HepG2 (cell line): ENCODE data around the gene MYOF. TPM values are rescaled to one million over a fixed set of nuclear protein-coding genes. Genes with fewer than 3 reads are reported as not detected.

ENCODE experiments used
- CBFB ChIP-seq: sonication (generic); formaldehyde crosslinking; IDR thresholded peaks from 2 replicates; pipeline ENCODE4 v1.4.0; 2020; ENCODE audit warnings: missing genetic modification reagents
- DNMT3B ChIP-seq: conservative IDR thresholded peaks from 2 replicates; pipeline ENCODE4 v1.6.1; 2016; ENCODE audit warnings: missing biosample characterization, control low read depth
- FOXK1 ChIP-seq: sonication (generic); formaldehyde crosslinking; IDR thresholded peaks from 2 replicates; pipeline ENCODE4 v1.4.0; 2020; ENCODE audit warnings: low read depth, missing genetic modification reagents, borderline replicate concordance
- HOXA7 ChIP-seq: sonication (generic); formaldehyde crosslinking; IDR thresholded peaks from 2 replicates; pipeline ENCODE4 v1.8.1; 2022; ENCODE audit warnings: mild to moderate bottlenecking, missing genetic modification reagents, moderate library complexity
- YEATS2 ChIP-seq: sonication (generic); formaldehyde crosslinking; IDR thresholded peaks from 2 replicates; pipeline ENCODE4 v1.4.0; 2020; ENCODE audit warnings: missing genetic modification reagents, borderline replicate concordance
- ZFX ChIP-seq: sonication (generic); formaldehyde crosslinking; IDR thresholded peaks from 2 replicates; pipeline ENCODE4 v1.4.0; 2020; ENCODE audit warnings: mild to moderate bottlenecking, low read depth, missing genetic modification reagents, moderate library complexity
- ZNF550 ChIP-seq: sonication (generic); formaldehyde crosslinking; IDR thresholded peaks from 2 replicates; pipeline ENCODE4 v1.4.0; 2020; ENCODE audit warnings: mild to moderate bottlenecking, missing genetic modification reagents, borderline replicate concordance
- ZNF562 ChIP-seq: sonication (generic); formaldehyde crosslinking; IDR thresholded peaks from 2 replicates; pipeline ENCODE4 v1.8.0; 2022; ENCODE audit warnings: missing genetic modification reagents, borderline replicate concordance
- ZNF616 ChIP-seq: sonication (generic); formaldehyde crosslinking; IDR thresholded peaks from 2 replicates; pipeline ENCODE4 v1.5.0; 2020; ENCODE audit warnings: low read depth, mild to moderate bottlenecking, missing genetic modification reagents
- polyA plus RNA-seq, 8 experiments: library from polyadenylated mRNA; depleted of rRNA in 3 of 8; stranded (reverse) in 7 of 8; unstranded in 1 of 8; fragments of >200 nt; fragmentation: Illumina TruSeq in 4 of 8; extraction: Trizol in 4 of 8; gene quantifications; 2 replicates each; pipeline versions ENCODE4 v1.2.1 to v1.2.3, GENCODE V29; 2011 to 2016; ENCODE audit warnings: low read depth in 4 of 8, missing spikeins in 1 of 8, mixed read lengths in 1 of 8; ENCODE audit not compliant: insufficient read depth in 1 of 8
- total RNA-seq, 5 experiments: library from RNA; depleted of rRNA; stranded (reverse); fragments of >200 nt; fragmentation: Illumina TruSeq; extraction: Trizol; gene quantifications; 2 replicates each; pipeline ENCODE4 v1.2.3, GENCODE V29; 2016; ENCODE audit warnings: low read depth in 1 of 5
- TF ChIP-seq, protein P1 (sequence below): sonication (generic); formaldehyde crosslinking; IDR thresholded peaks from 2 replicates; pipeline ENCODE4 v1.4.0; 2020; ENCODE audit warnings: missing genetic modification reagents
- TF ChIP-seq, protein P2 (sequence below): fragments of 450-650 bp; IDR thresholded peaks from 2 replicates; pipeline ENCODE4 v1.6.1; 2016
- TF ChIP-seq, protein P3 (sequence below): IDR thresholded peaks from 2 replicates; pipeline ENCODE4 v1.6.1; 2018; ENCODE audit warnings: missing genetic modification reagents, mild to moderate bottlenecking, missing compliant biosample characterization
- TF ChIP-seq, protein P4 (sequence below): sonication (generic); formaldehyde crosslinking; IDR thresholded peaks from 2 replicates; pipeline ENCODE4 v1.4.0; 2020; ENCODE audit warnings: missing genetic modification reagents, borderline replicate concordance
- TF ChIP-seq, protein P5 (sequence below): sonication (generic); formaldehyde crosslinking; IDR thresholded peaks from 2 replicates; pipeline ENCODE4 v1.8.1; 2023; ENCODE audit warnings: mild to moderate bottlenecking, missing genetic modification reagents
- TF ChIP-seq, protein P6 (sequence below): sonication (generic); formaldehyde crosslinking; IDR thresholded peaks from 2 replicates; pipeline ENCODE4 v1.4.0; 2020; ENCODE audit warnings: missing genetic modification reagents

Gene MYOF
- total and polyA plus RNA-seq, 2 of the 13 experiments (the other 11 are each of a cell fraction or from before 2014, with no cell fraction given) = 0.18 to 0.42 TPM

DNA sequence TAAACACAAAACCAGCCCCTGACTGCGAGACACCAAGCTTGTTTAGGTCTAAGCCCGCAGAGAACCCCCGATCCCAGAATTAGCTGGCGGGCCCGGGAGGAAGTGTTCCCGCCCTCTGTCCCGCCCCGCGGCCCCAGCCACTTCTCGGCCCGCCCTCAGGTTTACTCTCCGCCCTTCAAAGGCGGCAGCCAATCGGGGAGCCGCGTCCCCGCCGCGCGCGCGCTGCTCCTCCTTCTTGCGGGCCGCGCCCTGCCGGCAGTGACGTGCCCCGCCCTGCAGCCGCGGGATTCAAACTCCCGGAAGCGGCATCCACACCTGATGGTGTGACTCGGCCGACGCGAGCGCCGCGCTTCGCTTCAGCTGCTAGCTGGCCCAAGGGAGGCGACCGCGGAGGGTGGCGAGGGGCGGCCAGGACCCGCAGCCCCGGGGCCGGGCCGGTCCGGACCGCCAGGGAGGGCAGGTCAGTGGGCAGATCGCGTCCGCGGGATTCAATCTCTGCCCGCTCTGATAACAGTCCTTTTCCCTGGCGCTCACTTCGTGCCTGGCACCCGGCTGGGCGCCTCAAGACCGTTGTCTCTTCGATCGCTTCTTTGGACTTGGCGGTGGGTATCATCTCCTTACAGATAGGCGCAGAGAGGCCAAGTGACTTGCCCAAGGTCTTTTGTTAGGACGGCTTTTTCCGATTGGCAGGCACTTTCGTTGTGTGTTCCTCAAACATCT lies 14.3 kb upstream of the MYOF start, which contains the start of gene CEP55 (continued):
- TF ChIP-seq, protein P1, sequence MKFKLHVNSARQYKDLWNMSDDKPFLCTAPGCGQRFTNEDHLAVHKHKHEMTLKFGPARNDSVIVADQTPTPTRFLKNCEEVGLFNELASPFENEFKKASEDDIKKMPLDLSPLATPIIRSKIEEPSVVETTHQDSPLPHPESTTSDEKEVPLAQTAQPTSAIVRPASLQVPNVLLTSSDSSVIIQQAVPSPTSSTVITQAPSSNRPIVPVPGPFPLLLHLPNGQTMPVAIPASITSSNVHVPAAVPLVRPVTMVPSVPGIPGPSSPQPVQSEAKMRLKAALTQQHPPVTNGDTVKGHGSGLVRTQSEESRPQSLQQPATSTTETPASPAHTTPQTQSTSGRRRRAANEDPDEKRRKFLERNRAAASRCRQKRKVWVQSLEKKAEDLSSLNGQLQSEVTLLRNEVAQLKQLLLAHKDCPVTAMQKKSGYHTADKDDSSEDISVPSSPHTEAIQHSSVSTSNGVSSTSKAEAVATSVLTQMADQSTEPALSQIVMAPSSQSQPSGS (CRISPR knock-in tag) = peak; percentile 77; the same call in 1 of the 2 replicates
- TF ChIP-seq, protein P2, sequence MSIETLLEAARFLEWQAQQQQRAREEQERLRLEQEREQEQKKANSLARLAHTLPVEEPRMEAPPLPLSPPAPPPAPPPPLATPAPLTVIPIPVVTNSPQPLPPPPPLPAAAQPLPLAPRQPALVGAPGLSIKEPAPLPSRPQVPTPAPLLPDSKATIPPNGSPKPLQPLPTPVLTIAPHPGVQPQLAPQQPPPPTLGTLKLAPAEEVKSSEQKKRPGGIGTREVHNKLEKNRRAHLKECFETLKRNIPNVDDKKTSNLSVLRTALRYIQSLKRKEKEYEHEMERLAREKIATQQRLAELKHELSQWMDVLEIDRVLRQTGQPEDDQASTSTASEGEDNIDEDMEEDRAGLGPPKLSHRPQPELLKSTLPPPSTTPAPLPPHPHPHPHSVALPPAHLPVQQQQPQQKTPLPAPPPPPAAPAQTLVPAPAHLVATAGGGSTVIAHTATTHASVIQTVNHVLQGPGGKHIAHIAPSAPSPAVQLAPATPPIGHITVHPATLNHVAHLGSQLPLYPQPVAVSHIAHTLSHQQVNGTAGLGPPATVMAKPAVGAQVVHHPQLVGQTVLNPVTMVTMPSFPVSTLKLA = peak; percentile 50; the same call in 1 of the 2 replicates
- TF ChIP-seq, protein P3, sequence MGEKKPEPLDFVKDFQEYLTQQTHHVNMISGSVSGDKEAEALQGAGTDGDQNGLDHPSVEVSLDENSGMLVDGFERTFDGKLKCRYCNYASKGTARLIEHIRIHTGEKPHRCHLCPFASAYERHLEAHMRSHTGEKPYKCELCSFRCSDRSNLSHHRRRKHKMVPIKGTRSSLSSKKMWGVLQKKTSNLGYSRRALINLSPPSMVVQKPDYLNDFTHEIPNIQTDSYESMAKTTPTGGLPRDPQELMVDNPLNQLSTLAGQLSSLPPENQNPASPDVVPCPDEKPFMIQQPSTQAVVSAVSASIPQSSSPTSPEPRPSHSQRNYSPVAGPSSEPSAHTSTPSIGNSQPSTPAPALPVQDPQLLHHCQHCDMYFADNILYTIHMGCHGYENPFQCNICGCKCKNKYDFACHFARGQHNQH (CRISPR knock-in tag) = peak; percentile 54; the same call in 1 of the 2 replicates
- TF ChIP-seq, protein P4, sequence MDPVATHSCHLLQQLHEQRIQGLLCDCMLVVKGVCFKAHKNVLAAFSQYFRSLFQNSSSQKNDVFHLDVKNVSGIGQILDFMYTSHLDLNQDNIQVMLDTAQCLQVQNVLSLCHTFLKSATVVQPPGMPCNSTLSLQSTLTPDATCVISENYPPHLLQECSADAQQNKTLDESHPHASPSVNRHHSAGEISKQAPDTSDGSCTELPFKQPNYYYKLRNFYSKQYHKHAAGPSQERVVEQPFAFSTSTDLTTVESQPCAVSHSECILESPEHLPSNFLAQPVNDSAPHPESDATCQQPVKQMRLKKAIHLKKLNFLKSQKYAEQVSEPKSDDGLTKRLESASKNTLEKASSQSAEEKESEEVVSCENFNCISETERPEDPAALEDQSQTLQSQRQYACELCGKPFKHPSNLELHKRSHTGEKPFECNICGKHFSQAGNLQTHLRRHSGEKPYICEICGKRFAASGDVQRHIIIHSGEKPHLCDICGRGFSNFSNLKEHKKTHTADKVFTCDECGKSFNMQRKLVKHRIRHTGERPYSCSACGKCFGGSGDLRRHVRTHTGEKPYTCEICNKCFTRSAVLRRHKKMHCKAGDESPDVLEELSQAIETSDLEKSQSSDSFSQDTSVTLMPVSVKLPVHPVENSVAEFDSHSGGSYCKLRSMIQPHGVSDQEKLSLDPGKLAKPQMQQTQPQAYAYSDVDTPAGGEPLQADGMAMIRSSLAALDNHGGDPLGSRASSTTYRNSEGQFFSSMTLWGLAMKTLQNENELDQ (CRISPR knock-in tag) = no peak
- TF ChIP-seq FOXK1 (peak; percentile 85; the same call in 1 of the 2 replicates), CBFB (CRISPR knock-in tag) (0 out of 2 replicates have a peak, but pooled peaks have one; percentile 27), ZNF616 (no peak), ZNF550 (CRISPR knock-in tag) (no peak), DNMT3B (CRISPR knock-in tag) (no peak), ZNF562 (peak; percentile 51; the same call in 1 of the 2 replicates), YEATS2 (CRISPR knock-in tag) (peak; percentile 73; the same call in 1 of the 2 replicates), HOXA7 (CRISPR knock-in tag) (0 out of 2 replicates have a peak, but pooled peaks have one; percentile 64), ZFX (peak; percentile 56; the same call in 1 of the 2 replicates)
- TF ChIP-seq, protein P5, sequence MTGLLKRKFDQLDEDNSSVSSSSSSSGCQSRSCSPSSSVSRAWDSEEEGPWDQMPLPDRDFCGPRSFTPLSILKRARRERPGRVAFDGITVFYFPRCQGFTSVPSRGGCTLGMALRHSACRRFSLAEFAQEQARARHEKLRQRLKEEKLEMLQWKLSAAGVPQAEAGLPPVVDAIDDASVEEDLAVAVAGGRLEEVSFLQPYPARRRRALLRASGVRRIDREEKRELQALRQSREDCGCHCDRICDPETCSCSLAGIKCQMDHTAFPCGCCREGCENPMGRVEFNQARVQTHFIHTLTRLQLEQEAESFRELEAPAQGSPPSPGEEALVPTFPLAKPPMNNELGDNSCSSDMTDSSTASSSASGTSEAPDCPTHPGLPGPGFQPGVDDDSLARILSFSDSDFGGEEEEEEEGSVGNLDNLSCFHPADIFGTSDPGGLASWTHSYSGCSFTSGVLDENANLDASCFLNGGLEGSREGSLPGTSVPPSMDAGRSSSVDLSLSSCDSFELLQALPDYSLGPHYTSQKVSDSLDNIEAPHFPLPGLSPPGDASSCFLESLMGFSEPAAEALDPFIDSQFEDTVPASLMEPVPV = peak; percentile 94
- TF ChIP-seq, protein P6, sequence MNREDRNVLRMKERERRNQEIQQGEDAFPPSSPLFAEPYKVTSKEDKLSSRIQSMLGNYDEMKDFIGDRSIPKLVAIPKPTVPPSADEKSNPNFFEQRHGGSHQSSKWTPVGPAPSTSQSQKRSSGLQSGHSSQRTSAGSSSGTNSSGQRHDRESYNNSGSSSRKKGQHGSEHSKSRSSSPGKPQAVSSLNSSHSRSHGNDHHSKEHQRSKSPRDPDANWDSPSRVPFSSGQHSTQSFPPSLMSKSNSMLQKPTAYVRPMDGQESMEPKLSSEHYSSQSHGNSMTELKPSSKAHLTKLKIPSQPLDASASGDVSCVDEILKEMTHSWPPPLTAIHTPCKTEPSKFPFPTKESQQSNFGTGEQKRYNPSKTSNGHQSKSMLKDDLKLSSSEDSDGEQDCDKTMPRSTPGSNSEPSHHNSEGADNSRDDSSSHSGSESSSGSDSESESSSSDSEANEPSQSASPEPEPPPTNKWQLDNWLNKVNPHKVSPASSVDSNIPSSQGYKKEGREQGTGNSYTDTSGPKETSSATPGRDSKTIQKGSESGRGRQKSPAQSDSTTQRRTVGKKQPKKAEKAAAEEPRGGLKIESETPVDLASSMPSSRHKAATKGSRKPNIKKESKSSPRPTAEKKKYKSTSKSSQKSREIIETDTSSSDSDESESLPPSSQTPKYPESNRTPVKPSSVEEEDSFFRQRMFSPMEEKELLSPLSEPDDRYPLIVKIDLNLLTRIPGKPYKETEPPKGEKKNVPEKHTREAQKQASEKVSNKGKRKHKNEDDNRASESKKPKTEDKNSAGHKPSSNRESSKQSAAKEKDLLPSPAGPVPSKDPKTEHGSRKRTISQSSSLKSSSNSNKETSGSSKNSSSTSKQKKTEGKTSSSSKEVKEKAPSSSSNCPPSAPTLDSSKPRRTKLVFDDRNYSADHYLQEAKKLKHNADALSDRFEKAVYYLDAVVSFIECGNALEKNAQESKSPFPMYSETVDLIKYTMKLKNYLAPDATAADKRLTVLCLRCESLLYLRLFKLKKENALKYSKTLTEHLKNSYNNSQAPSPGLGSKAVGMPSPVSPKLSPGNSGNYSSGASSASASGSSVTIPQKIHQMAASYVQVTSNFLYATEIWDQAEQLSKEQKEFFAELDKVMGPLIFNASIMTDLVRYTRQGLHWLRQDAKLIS (CRISPR knock-in tag) = no peak
